ENCODE data around the gene MRPL53. TPM values are rescaled to one million over a fixed set of nuclear protein-coding genes. Genes with fewer than 3 reads are reported as not detected.

MRPL53 gene
- total RNA-seq, 1 experiment from 2014 or later, result 52.1 TPM

DNA sequence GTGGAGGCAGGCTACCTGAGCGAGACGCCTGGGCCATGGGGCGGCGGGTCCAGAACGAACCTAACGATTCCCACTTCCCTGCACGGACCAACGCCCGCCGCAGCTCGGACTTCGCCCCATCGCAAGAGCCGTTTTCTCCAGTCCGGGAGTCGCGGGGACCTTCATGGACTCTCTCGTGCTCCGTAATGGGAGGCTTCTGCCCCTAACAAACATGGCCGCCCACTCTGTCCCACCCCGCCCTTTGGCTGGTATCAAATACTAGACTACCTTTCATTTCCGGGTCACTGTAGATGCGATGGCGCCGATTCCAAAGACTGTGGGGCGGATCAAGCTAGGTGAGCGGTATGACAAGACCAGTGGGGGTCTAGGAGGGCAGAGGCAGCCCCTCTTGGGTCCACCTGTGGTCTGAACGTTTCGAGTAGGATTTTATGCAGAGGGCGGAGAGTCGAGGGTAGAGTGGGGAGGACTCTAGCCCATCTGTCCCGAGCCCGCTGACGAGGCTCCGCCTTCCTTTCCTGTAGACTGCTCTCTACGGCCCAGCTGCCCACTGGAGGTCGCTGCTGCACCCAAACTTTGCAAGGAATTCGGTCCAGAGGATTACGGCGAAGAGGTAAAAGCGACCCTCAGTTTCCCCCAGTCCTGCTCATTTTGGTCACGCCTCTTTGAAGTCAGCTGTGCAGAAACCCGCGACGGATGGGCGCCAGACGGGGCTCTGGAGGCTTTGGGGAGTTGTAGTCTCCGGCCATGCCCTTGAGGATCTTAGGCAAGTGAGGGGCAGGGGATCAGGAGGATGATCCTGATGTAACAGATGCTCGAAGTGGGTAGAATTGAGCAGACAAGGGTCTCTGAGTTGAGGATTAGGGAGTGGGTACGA is 10.6 kb upstream of the MRPL53 start, which contains the start of the genes CCDC142 and TTC31 (continued):
- TF ChIP-seq, protein P1, sequence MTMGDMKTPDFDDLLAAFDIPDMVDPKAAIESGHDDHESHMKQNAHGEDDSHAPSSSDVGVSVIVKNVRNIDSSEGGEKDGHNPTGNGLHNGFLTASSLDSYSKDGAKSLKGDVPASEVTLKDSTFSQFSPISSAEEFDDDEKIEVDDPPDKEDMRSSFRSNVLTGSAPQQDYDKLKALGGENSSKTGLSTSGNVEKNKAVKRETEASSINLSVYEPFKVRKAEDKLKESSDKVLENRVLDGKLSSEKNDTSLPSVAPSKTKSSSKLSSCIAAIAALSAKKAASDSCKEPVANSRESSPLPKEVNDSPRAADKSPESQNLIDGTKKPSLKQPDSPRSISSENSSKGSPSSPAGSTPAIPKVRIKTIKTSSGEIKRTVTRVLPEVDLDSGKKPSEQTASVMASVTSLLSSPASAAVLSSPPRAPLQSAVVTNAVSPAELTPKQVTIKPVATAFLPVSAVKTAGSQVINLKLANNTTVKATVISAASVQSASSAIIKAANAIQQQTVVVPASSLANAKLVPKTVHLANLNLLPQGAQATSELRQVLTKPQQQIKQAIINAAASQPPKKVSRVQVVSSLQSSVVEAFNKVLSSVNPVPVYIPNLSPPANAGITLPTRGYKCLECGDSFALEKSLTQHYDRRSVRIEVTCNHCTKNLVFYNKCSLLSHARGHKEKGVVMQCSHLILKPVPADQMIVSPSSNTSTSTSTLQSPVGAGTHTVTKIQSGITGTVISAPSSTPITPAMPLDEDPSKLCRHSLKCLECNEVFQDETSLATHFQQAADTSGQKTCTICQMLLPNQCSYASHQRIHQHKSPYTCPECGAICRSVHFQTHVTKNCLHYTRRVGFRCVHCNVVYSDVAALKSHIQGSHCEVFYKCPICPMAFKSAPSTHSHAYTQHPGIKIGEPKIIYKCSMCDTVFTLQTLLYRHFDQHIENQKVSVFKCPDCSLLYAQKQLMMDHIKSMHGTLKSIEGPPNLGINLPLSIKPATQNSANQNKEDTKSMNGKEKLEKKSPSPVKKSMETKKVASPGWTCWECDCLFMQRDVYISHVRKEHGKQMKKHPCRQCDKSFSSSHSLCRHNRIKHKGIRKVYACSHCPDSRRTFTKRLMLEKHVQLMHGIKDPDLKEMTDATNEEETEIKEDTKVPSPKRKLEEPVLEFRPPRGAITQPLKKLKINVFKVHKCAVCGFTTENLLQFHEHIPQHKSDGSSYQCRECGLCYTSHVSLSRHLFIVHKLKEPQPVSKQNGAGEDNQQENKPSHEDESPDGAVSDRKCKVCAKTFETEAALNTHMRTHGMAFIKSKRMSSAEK (CRISPR knock-in tag; IDR thresholded peaks at IDR 0.05; ENCODE audit: borderline replicate concordance), result no peak
- TF ChIP-seq, protein P2, sequence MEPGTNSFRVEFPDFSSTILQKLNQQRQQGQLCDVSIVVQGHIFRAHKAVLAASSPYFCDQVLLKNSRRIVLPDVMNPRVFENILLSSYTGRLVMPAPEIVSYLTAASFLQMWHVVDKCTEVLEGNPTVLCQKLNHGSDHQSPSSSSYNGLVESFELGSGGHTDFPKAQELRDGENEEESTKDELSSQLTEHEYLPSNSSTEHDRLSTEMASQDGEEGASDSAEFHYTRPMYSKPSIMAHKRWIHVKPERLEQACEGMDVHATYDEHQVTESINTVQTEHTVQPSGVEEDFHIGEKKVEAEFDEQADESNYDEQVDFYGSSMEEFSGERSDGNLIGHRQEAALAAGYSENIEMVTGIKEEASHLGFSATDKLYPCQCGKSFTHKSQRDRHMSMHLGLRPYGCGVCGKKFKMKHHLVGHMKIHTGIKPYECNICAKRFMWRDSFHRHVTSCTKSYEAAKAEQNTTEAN (CRISPR knock-in tag; IDR thresholded peaks at IDR 0.05), result peak; percentile 61; the same call in 1 of the 2 replicates
- peak; percentile 63; the same call in 1 of the 2 replicates for TF ChIP-seq USF1 (CRISPR knock-in tag; IDR thresholded peaks at IDR 0.05)
- TF ChIP-seq CREB1 (CRISPR knock-in tag; IDR thresholded peaks at IDR 0.05), result no peak
- no peak for TF ChIP-seq GTF2I (CRISPR knock-in tag; conservative IDR thresholded peaks at IDR 0.05)
- TF ChIP-seq SP1 (CRISPR knock-in tag; conservative IDR thresholded peaks at IDR 0.05), result peak; percentile 85
- peak; percentile 3; the same call in 1 of the 2 replicates for TF ChIP-seq ARID4B (CRISPR knock-in tag; IDR thresholded peaks at IDR 0.05; ENCODE audit: borderline replicate concordance)
- TF ChIP-seq MYBL2 (CRISPR knock-in tag; IDR thresholded peaks at IDR 0.05), result peak; percentile 29; the same call in 1 of the 2 replicates
- TF ChIP-seq, protein P3, sequence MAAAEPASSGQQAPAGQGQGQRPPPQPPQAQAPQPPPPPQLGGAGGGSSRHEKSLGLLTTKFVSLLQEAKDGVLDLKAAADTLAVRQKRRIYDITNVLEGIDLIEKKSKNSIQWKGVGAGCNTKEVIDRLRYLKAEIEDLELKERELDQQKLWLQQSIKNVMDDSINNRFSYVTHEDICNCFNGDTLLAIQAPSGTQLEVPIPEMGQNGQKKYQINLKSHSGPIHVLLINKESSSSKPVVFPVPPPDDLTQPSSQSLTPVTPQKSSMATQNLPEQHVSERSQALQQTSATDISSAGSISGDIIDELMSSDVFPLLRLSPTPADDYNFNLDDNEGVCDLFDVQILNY (CRISPR knock-in tag; IDR thresholded peaks at IDR 0.05), result peak; percentile 32
- TF ChIP-seq KAT7 (CRISPR knock-in tag; IDR thresholded peaks at IDR 0.05; ENCODE audit: borderline replicate concordance), result 0 out of 2 replicates have a peak, but pooled peaks have one; percentile 62
- TF ChIP-seq JUN (CRISPR knock-in tag; IDR thresholded peaks at IDR 0.05), result no peak; the same call in 1 of the 2 replicates
- TF ChIP-seq ZNF423 (CRISPR knock-in tag; IDR thresholded peaks at IDR 0.05), result no peak
- TF ChIP-seq FOXP4 (CRISPR knock-in tag; IDR thresholded peaks at IDR 0.05), result peak; percentile 7; the same call in 1 of the 2 replicates
- TF ChIP-seq, protein P4, sequence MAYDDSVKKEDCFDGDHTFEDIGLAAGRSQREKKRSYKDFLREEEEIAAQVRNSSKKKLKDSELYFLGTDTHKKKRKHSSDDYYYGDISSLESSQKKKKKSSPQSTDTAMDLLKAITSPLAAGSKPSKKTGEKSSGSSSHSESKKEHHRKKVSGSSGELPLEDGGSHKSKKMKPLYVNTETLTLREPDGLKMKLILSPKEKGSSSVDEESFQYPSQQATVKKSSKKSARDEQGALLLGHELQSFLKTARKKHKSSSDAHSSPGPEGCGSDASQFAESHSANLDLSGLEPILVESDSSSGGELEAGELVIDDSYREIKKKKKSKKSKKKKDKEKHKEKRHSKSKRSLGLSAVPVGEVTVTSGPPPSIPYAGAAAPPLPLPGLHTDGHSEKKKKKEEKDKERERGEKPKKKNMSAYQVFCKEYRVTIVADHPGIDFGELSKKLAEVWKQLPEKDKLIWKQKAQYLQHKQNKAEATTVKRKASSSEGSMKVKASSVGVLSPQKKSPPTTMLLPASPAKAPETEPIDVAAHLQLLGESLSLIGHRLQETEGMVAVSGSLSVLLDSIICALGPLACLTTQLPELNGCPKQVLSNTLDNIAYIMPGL (CRISPR knock-in tag; IDR thresholded peaks at IDR 0.05), result peak; percentile 86
- TF ChIP-seq, protein P5, sequence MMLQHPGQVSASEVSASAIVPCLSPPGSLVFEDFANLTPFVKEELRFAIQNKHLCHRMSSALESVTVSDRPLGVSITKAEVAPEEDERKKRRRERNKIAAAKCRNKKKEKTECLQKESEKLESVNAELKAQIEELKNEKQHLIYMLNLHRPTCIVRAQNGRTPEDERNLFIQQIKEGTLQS (CRISPR knock-in tag; conservative IDR thresholded peaks at IDR 0.05), result no peak
- TF ChIP-seq TEAD4 (CRISPR knock-in tag; IDR thresholded peaks at IDR 0.05), result peak; percentile 33; the same call in 1 of the 2 replicates
- peak; percentile 84 for TF ChIP-seq ETV6 (CRISPR knock-in tag; IDR thresholded peaks at IDR 0.05)
- TF ChIP-seq NR2C2 (CRISPR knock-in tag; IDR thresholded peaks at IDR 0.05), result peak; percentile 94
- TF ChIP-seq NFE2L1 (CRISPR knock-in tag; IDR thresholded peaks at IDR 0.05), result 0 out of 2 replicates have a peak, but pooled peaks have one; percentile 61
- TF ChIP-seq USF2 (CRISPR knock-in tag; IDR thresholded peaks at IDR 0.05), result no peak

Measured in WTC11 (cell line).